GM23338 (cell line): ENCODE data around the gene DTNB. TPM values are rescaled to one million over a fixed set of nuclear protein-coding genes. Genes with fewer than 3 reads are reported as not detected.

Source experiments
- ATAC-seq: fragments of 200-7000 bp; cut with Tn5 transposase; 3 replicates; pipeline ENCODE4 v1.9.1; 2020
- DNase-seq: peaks from one replicate; pipeline ENCODE4 v3.0.0-alpha.2; 2015; ENCODE audit warnings: low spot score
- H2AFZ ChIP-seq: fragments of 200-600 bp; sonication (generic); 2 replicates; pipeline ENCODE4 v1.8.0; 2016; ENCODE audit warnings: antibody characterized with exemption, mild to moderate bottlenecking, moderate library complexity
- H3F3A ChIP-seq: fragments of 200-600 bp; sonication (generic); replicated peaks from 2 replicates; pipeline ENCODE4 v1.8.0; 2017; ENCODE audit warnings: antibody characterized with exemption, mixed run types, low read depth
- H3K27ac ChIP-seq: fragments of 200-600 bp; sonication (generic); 2 replicates; pipeline ENCODE4 v1.6.1; 2016; ENCODE audit warnings: low read depth
- H3K27me3 ChIP-seq: fragments of 200-600 bp; sonication (generic); 2 replicates; pipeline ENCODE4 v1.8.0; 2016; ENCODE audit warnings: mild to moderate bottlenecking, mixed run types, moderate library complexity; ENCODE audit not compliant: insufficient read depth
- H3K36me3 ChIP-seq: fragments of 200-600 bp; sonication (generic); 2 replicates; pipeline ENCODE4 v1.8.0; 2016; ENCODE audit warnings: mild to moderate bottlenecking; ENCODE audit not compliant: insufficient read depth
- H3K4me1 ChIP-seq: fragments of 200-600 bp; sonication (generic); 2 replicates; pipeline ENCODE4 v1.8.0; 2016; ENCODE audit warnings: mild to moderate bottlenecking, moderate library complexity; ENCODE audit not compliant: insufficient read depth
- H3K4me2 ChIP-seq: fragments of 200-600 bp; sonication (generic); 2 replicates; pipeline ENCODE4 v1.7.1; 2017; ENCODE audit warnings: mixed run types
- H3K4me3 ChIP-seq: fragments of 200-600 bp; sonication (generic); 2 replicates; pipeline ENCODE4 v1.6.1; 2016; ENCODE audit warnings: mixed run types
- H3K79me2 ChIP-seq: fragments of 200-600 bp; sonication (generic); replicated peaks from 2 replicates; pipeline ENCODE4 v1.8.0; 2017; ENCODE audit warnings: mild to moderate bottlenecking; ENCODE audit not compliant: insufficient read depth
- H3K9me2 ChIP-seq: fragments of 200-600 bp; sonication (generic); 2 replicates; pipeline ENCODE4 v1.8.0; 2017; ENCODE audit not compliant: insufficient read depth
- H4K20me1 ChIP-seq: fragments of 200-600 bp; sonication (generic); replicated peaks from 2 replicates; pipeline ENCODE4 v1.8.0; 2017; ENCODE audit warnings: mild to moderate bottlenecking; ENCODE audit not compliant: insufficient read depth
- H3K27ac Mint-ChIP-seq: 2 replicates; pipeline ENCODE4 v1.8.0; 2020; ENCODE audit warnings: inconsistent platforms, mild to moderate bottlenecking, moderate library complexity, mixed read lengths
- H3K27me3 Mint-ChIP-seq: 3 replicates; pipeline ENCODE4 v1.8.0; 2022; ENCODE audit warnings: low read depth, mild to moderate bottlenecking, moderate library complexity, mixed read lengths, inconsistent platforms; ENCODE audit not compliant: insufficient read depth, poor library complexity
- H3K36me3 Mint-ChIP-seq: 3 replicates; pipeline ENCODE4 v1.8.0; 2021; ENCODE audit warnings: low read depth, mild to moderate bottlenecking, inconsistent platforms, moderate library complexity, mixed read lengths
- H3K4me1 Mint-ChIP-seq: 3 replicates; pipeline ENCODE4 v1.8.0; 2020; ENCODE audit warnings: mild to moderate bottlenecking, inconsistent platforms, mixed read lengths
- H3K4me3 Mint-ChIP-seq: 3 replicates; pipeline ENCODE4 v1.8.0; 2021; ENCODE audit warnings: moderate library complexity, mild to moderate bottlenecking, inconsistent platforms, mixed read lengths
- H3K9me3 Mint-ChIP-seq: 3 replicates; pipeline ENCODE4 v1.8.0; 2020; ENCODE audit warnings: moderate library complexity, mild to moderate bottlenecking, inconsistent platforms, mixed read lengths
- CREB1 ChIP-seq: fragments of 250-450 bp; sonication (Bioruptor Pico); IDR thresholded peaks from 2 replicates; pipeline ENCODE4 v1.5.0; 2020; ENCODE audit warnings: low read depth, mild to moderate bottlenecking, moderate library complexity
- EZH2 ChIP-seq: fragments of 200-600 bp; sonication (generic); IDR thresholded peaks from one replicate; pipeline ENCODE4 v1.8.0; 2017; ENCODE audit warnings: antibody characterized with exemption, mild to moderate bottlenecking, low read depth; ENCODE audit not compliant: unreplicated experiment
- EZH2phosphoT487 ChIP-seq: fragments of 200-600 bp; sonication (generic); IDR thresholded peaks from one replicate; pipeline ENCODE4 v1.8.1; 2018; ENCODE audit warnings: antibody characterized with exemption; ENCODE audit not compliant: unreplicated experiment
- JUNB ChIP-seq: IDR thresholded peaks from one replicate; pipeline ENCODE4 v1.6.1; 2016; ENCODE audit warnings: antibody characterized with exemption; ENCODE audit not compliant: unreplicated experiment
- NANOG ChIP-seq: IDR thresholded peaks from 2 replicates; pipeline ENCODE4 v1.6.1; 2016; ENCODE audit warnings: antibody characterized with exemption, borderline replicate concordance
- POLR2AphosphoS5 ChIP-seq: IDR thresholded peaks from 2 replicates; pipeline ENCODE4 v1.6.1; 2016; ENCODE audit warnings: antibody characterized with exemption, low read depth
- REST ChIP-seq: IDR thresholded peaks from one replicate; pipeline ENCODE4 v1.6.1; 2018; ENCODE audit warnings: antibody characterized with exemption; ENCODE audit not compliant: unreplicated experiment
- STAT1 ChIP-seq: IDR thresholded peaks from one replicate; pipeline ENCODE4 v1.6.1; 2016; ENCODE audit warnings: antibody characterized with exemption; ENCODE audit not compliant: unreplicated experiment
- ZNF114 ChIP-seq: fragments of 250-450 bp; sonication (Bioruptor Pico); IDR thresholded peaks from 2 replicates; pipeline ENCODE4 v1.5.0; 2020; ENCODE audit warnings: mild to moderate bottlenecking, moderate library complexity
- ZNF331 ChIP-seq: fragments of 250-450 bp; sonication (Bioruptor Pico); IDR thresholded peaks from 2 replicates; pipeline ENCODE4 v1.5.0; 2020; ENCODE audit warnings: low read depth, mild to moderate bottlenecking, moderate library complexity
- polyA plus RNA-seq: library from polyadenylated mRNA; unstranded; fragments of >200 nt; fragmentation: Nextera tagmentation; extraction: Ambion mirVana; gene quantifications from 2 replicates; pipeline ENCODE4 v1.2.1, GENCODE V29; 2016
- total RNA-seq: library from RNA; depleted of rRNA; stranded (reverse); fragments of >200 nt; shearing (Covaris generic); gene quantifications from 2 replicates; pipeline ENCODE4 v1.2.3, GENCODE V29; 2014
- TF ChIP-seq, protein P1 (sequence below): fragments of 250-450 bp; sonication (Bioruptor Pico); IDR thresholded peaks from 2 replicates; pipeline ENCODE4 v1.5.0; 2020; ENCODE audit warnings: mild to moderate bottlenecking, moderate library complexity
- TF ChIP-seq, protein P2 (sequence below), 2 experiments: fragments of 200-600 bp in 1 of 2; sonication (generic) in 1 of 2; conservative IDR thresholded peaks; 2 replicates each; pipeline versions ENCODE4 v1.5.1 to v1.6.1; 2016 to 2017; ENCODE audit warnings: antibody characterized with exemption in 2 of 2, low read depth in 2 of 2, mild to moderate bottlenecking in 2 of 2, moderate library complexity in 1 of 2
- TF ChIP-seq, protein P3 (sequence below): IDR thresholded peaks from 2 replicates; pipeline ENCODE4 v1.6.1; 2016; ENCODE audit warnings: antibody characterized with exemption

The DTNB gene
- total and polyA plus RNA-seq, 2 experiments from 2014 or later: 22.1 to 29.4 TPM

- Mint-ChIP-seq H3K36me3 (no peaks in the 10 kb centered on the region), H3K9me3 (no peaks in the 10 kb centered on the region), H3K4me1 (peaks cover 21% of the 10 kb centered on the region), H3K4me3 (no peak overlapping the region), H3K27me3 (peaks cover 3% of the 10 kb centered on the region), H3K27ac (no peak overlapping the region)
- Histone ChIP-seq H4K20me1 (no peaks in the 10 kb centered on the region), H3K9me2 (no peaks in the 10 kb centered on the region), H3K27ac (no peak overlapping the region), H3K79me2 (no peaks in the 10 kb centered on the region), H2AFZ (no peak overlapping the region), H3K4me2 (no peak overlapping the region), H3K4me3 (no peak overlapping the region), H3K36me3 (no peaks in the 10 kb centered on the region), H3K27me3 (no peaks in the 10 kb centered on the region), H3F3A (no peaks in the 10 kb centered on the region), H3K4me1 (peaks cover 11% of the 10 kb centered on the region)
- ATAC-seq (no peak), DNase-seq (no peak)
- TF ChIP-seq, protein P1, sequence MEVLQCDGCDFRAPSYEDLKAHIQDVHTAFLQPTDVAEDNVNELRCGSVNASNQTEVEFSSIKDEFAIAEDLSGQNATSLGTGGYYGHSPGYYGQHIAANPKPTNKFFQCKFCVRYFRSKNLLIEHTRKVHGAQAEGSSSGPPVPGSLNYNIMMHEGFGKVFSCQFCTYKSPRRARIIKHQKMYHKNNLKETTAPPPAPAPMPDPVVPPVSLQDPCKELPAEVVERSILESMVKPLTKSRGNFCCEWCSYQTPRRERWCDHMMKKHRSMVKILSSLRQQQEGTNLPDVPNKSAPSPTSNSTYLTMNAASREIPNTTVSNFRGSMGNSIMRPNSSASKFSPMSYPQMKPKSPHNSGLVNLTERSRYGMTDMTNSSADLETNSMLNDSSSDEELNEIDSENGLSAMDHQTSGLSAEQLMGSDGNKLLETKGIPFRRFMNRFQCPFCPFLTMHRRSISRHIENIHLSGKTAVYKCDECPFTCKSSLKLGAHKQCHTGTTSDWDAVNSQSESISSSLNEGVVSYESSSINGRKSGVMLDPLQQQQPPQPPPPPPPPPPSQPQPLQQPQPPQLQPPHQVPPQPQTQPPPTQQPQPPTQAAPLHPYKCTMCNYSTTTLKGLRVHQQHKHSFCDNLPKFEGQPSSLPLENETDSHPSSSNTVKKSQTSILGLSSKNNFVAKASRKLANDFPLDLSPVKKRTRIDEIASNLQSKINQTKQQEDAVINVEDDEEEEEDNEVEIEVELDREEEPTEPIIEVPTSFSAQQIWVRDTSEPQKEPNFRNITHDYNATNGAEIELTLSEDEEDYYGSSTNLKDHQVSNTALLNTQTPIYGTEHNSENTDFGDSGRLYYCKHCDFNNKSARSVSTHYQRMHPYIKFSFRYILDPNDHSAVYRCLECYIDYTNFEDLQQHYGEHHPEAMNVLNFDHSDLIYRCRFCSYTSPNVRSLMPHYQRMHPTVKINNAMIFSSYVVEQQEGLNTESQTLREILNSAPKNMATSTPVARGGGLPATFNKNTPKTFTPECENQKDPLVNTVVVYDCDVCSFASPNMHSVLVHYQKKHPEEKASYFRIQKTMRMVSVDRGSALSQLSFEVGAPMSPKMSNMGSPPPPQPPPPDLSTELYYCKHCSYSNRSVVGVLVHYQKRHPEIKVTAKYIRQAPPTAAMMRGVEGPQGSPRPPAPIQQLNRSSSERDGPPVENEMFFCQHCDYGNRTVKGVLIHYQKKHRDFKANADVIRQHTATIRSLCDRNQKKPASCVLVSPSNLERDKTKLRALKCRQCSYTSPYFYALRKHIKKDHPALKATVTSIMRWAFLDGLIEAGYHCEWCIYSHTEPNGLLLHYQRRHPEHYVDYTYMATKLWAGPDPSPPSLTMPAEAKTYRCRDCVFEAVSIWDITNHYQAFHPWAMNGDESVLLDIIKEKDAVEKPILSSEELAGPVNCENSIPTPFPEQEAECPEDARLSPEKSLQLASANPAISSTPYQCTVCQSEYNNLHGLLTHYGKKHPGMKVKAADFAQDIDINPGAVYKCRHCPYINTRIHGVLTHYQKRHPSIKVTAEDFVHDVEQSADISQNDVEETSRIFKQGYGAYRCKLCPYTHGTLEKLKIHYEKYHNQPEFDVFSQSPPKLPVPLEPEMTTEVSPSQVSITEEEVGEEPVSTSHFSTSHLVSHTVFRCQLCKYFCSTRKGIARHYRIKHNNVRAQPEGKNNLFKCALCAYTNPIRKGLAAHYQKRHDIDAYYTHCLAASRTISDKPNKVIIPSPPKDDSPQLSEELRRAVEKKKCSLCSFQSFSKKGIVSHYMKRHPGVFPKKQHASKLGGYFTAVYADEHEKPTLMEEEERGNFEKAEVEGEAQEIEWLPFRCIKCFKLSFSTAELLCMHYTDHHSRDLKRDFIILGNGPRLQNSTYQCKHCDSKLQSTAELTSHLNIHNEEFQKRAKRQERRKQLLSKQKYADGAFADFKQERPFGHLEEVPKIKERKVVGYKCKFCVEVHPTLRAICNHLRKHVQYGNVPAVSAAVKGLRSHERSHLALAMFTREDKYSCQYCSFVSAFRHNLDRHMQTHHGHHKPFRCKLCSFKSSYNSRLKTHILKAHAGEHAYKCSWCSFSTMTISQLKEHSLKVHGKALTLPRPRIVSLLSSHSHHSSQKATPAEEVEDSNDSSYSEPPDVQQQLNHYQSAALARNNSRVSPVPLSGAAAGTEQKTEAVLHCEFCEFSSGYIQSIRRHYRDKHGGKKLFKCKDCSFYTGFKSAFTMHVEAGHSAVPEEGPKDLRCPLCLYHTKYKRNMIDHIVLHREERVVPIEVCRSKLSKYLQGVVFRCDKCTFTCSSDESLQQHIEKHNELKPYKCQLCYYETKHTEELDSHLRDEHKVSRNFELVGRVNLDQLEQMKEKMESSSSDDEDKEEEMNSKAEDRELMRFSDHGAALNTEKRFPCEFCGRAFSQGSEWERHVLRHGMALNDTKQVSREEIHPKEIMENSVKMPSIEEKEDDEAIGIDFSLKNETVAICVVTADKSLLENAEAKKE: no peak
- no peak for TF ChIP-seq NANOG
- TF ChIP-seq EZH2: no peak
- no peak for TF ChIP-seq REST
- no peak for TF ChIP-seq ZNF331 (CRISPR knock-in tag)
- no peak for TF ChIP-seq STAT1
- no peak for TF ChIP-seq ZNF114 (CRISPR knock-in tag)
- TF ChIP-seq CREB1 (CRISPR knock-in tag): no peak
- TF ChIP-seq EZH2phosphoT487: no peak
- TF ChIP-seq, protein P2, sequence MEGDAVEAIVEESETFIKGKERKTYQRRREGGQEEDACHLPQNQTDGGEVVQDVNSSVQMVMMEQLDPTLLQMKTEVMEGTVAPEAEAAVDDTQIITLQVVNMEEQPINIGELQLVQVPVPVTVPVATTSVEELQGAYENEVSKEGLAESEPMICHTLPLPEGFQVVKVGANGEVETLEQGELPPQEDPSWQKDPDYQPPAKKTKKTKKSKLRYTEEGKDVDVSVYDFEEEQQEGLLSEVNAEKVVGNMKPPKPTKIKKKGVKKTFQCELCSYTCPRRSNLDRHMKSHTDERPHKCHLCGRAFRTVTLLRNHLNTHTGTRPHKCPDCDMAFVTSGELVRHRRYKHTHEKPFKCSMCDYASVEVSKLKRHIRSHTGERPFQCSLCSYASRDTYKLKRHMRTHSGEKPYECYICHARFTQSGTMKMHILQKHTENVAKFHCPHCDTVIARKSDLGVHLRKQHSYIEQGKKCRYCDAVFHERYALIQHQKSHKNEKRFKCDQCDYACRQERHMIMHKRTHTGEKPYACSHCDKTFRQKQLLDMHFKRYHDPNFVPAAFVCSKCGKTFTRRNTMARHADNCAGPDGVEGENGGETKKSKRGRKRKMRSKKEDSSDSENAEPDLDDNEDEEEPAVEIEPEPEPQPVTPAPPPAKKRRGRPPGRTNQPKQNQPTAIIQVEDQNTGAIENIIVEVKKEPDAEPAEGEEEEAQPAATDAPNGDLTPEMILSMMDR (conservative IDR thresholded peaks at IDR 0.05; ENCODE audit: low read depth in 2 of 2): no peak
- TF ChIP-seq POLR2AphosphoS5: no peak
- TF ChIP-seq, protein P3, sequence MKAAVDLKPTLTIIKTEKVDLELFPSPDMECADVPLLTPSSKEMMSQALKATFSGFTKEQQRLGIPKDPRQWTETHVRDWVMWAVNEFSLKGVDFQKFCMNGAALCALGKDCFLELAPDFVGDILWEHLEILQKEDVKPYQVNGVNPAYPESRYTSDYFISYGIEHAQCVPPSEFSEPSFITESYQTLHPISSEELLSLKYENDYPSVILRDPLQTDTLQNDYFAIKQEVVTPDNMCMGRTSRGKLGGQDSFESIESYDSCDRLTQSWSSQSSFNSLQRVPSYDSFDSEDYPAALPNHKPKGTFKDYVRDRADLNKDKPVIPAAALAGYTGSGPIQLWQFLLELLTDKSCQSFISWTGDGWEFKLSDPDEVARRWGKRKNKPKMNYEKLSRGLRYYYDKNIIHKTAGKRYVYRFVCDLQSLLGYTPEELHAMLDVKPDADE: no peak
- no peak for TF ChIP-seq JUNB
These were observed 86.0 kb downstream of the DTNB start for GRCh38 chr2:25587361-25587760.
